PC-9 (cell line): ENCODE data around the gene AHI1. TPM values are rescaled to one million over a fixed set of nuclear protein-coding genes. Genes with fewer than 3 reads are reported as not detected.
"Not testable (repeated sequence)": the region's sequence is repeated elsewhere in the genome, so short reads cannot be mapped to it uniquely, and the experiment has no call there.

ENCODE experiments used
- BruUV-seq: library from RNA; stranded (reverse); fragments of 400-500 nt; replicated peaks from 2 replicates; lab custom pipeline; 2021; lab: Mats Ljungman, UMichigan
- CTCF ChIA-PET: fragments of 300-600 bp; sonication (Branson Sonifier 250); formaldehyde crosslinking; loops from one replicate; lab custom pipeline; 2022; ENCODE audit warnings: antibody characterized with exemption; lab: Charles Lee
- POLR2A ChIA-PET: fragments of 300-600 bp; sonication (Branson Sonifier 250); formaldehyde crosslinking; loops from one replicate; lab custom pipeline; 2022; ENCODE audit warnings: antibody characterized with exemption; ENCODE audit not compliant: unreplicated experiment; lab: Charles Lee
- DNase-seq, 2 experiments: peaks; one replicate each; pipeline versions ENCODE4 v3.0.0 to v3.0.0-alpha.2; 2015 to 2022; ENCODE audit warnings: mixed read lengths in 1 of 2
- H2AFZ ChIP-seq: fragments of 200-600 bp; sonication (generic); 2 replicates; pipeline ENCODE4 v1.8.1; 2017; ENCODE audit warnings: antibody characterized with exemption
- H3F3A ChIP-seq: fragments of 200-600 bp; sonication (generic); 2 replicates; pipeline ENCODE4 v1.8.1; 2017; ENCODE audit warnings: antibody characterized with exemption, mild to moderate bottlenecking, low read depth; ENCODE audit not compliant: insufficient read depth
- H3K27ac ChIP-seq: fragments of 200-600 bp; sonication (generic); 2 replicates; pipeline ENCODE4 v1.6.1; 2016; ENCODE audit warnings: mixed run types
- H3K27me3 ChIP-seq: fragments of 200-600 bp; sonication (generic); 2 replicates; pipeline ENCODE4 v1.6.1; 2016; ENCODE audit warnings: low read depth, mixed run types; ENCODE audit not compliant: insufficient read depth
- H3K36me3 ChIP-seq: fragments of 200-600 bp; sonication (generic); 2 replicates; pipeline ENCODE4 v1.6.1; 2016; ENCODE audit warnings: low read depth, mixed run types
- H3K4me1 ChIP-seq: fragments of 200-600 bp; sonication (generic); replicated peaks from 2 replicates; pipeline ENCODE4 v1.6.1; 2016; ENCODE audit warnings: mixed run types; ENCODE audit not compliant: insufficient read depth
- H3K4me2 ChIP-seq: fragments of 200-600 bp; sonication (generic); 2 replicates; pipeline ENCODE4 v1.6.1; 2017; ENCODE audit warnings: mixed run types
- H3K4me3 ChIP-seq: fragments of 200-600 bp; sonication (generic); 2 replicates; pipeline ENCODE4 v1.6.1; 2016; ENCODE audit warnings: mixed run types
- H3K79me2 ChIP-seq: fragments of 200-600 bp; sonication (generic); 2 replicates; pipeline ENCODE4 v1.6.1; 2017; ENCODE audit warnings: low read depth, mixed run types
- H3K9me2 ChIP-seq: fragments of 200-600 bp; sonication (generic); 2 replicates; pipeline ENCODE4 v1.8.1; 2017; ENCODE audit warnings: mild to moderate bottlenecking; ENCODE audit not compliant: insufficient read depth
- H3K9me3 ChIP-seq: fragments of 200-600 bp; sonication (generic); 2 replicates; pipeline ENCODE4 v1.8.1; 2016; ENCODE audit warnings: low read depth; ENCODE audit not compliant: insufficient read depth
- H4K20me1 ChIP-seq: fragments of 200-600 bp; sonication (generic); 2 replicates; pipeline ENCODE4 v1.8.1; 2017; ENCODE audit not compliant: insufficient read depth
- EZH2 ChIP-seq: fragments of 200-600 bp; sonication (generic); IDR thresholded peaks from 2 replicates; pipeline ENCODE4 v1.8.0; 2017; ENCODE audit warnings: antibody characterized with exemption, low read depth
- intact Hi-C: fragments of 100-400 bp; cut with micrococcal nuclease; formaldehyde crosslinking; loops from one replicate; pipeline ENCODE4 v1.10.0; 2022; ENCODE audit not compliant: unreplicated experiment
- total RNA-seq: library from RNA; stranded (reverse); gene quantifications from 2 replicates; pipeline ENCODE4 v1.2.3, GENCODE V29; 2021
- TF ChIP-seq, protein P1 (sequence below): fragments of 200-600 bp; sonication (generic); conservative IDR thresholded peaks from 2 replicates; pipeline ENCODE4 v1.6.1; 2017; ENCODE audit warnings: mixed run types, antibody characterized with exemption, mild to moderate bottlenecking, moderate library complexity

AHI1 gene
- total RNA-seq, 1 experiment from 2014 or later = 19.9 TPM

DNA sequence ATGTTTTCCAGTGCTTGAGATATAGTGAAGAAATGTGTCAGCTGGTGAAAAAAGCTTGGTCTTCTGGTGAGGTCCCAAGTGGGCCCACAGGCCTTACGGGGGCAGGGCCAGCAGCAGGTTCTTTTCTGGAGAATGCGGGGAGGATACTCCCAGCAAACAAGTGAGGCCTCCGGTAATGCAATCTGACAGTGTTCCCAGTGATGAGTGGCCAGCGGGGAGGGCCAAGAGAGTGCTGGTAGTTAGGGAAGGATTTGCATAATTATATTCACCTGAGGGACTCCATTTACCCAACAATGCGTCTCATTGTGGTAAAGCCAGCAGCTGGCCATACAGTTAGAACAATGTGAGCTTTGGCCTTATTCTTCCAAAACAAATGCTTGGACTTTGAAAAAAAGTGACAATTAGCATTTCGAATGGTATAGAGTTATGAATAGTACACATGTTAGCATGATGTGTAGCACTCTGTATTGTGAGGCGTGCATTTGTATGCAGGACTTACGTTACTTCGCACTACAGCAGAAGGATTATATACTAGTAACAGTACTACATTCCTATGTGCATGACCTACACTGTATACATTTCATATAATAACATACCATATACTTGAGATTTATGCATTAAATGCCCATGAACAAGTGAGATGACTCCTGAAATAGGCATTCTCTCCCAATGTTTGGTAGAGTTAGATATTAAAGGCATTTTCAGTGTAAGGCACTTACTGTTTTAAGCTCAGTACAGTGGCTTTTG is 246.6 kb downstream of the AHI1 start:
- BruUV-seq = no TSS peak

DNA sequence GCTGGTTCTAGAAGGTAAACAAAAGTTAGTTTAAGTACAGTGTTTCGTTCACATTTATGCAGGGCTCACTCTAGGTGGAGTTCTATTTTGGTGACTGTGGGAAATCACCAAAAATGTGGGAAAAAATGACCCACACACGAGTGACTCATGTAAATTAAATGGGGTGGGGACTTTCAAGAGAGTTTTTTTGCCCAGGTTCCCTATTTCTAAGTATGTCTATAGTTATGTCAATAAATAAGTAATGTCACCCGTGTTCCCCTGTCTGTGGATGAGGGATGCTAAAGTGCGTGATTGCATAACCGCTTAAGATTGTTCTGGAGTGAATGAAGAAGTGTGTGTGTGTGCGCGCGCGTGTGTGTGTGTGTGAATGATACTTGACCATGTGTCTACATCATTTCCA is 247.3 kb downstream of the AHI1 start:
- Histone ChIP-seq H3K4me3 (no peak overlapping the region), H3F3A (no peaks in the 10 kb centered on the region), H2AFZ (no peak overlapping the region), H3K27me3 (peaks cover 85% of the 10 kb centered on the region), H4K20me1 (no peaks in the 10 kb centered on the region; the same call in 1 of the 2 replicates), H3K4me1 (no peaks in the 10 kb centered on the region), H3K27ac (no peak overlapping the region), H3K4me2 (no peak overlapping the region), H3K36me3 (no peaks in the 10 kb centered on the region), H3K9me3 (no peaks in the 10 kb centered on the region), H3K9me2 (no peaks in the 10 kb centered on the region), H3K79me2 (no peaks in the 10 kb centered on the region)
- POLR2A ChIA-PET = no interaction called here
- intact Hi-C loops = no loop called here
- CTCF ChIA-PET = no interaction called here
- TF ChIP-seq, protein P1, sequence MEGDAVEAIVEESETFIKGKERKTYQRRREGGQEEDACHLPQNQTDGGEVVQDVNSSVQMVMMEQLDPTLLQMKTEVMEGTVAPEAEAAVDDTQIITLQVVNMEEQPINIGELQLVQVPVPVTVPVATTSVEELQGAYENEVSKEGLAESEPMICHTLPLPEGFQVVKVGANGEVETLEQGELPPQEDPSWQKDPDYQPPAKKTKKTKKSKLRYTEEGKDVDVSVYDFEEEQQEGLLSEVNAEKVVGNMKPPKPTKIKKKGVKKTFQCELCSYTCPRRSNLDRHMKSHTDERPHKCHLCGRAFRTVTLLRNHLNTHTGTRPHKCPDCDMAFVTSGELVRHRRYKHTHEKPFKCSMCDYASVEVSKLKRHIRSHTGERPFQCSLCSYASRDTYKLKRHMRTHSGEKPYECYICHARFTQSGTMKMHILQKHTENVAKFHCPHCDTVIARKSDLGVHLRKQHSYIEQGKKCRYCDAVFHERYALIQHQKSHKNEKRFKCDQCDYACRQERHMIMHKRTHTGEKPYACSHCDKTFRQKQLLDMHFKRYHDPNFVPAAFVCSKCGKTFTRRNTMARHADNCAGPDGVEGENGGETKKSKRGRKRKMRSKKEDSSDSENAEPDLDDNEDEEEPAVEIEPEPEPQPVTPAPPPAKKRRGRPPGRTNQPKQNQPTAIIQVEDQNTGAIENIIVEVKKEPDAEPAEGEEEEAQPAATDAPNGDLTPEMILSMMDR = no peak
- no TSS peak for BruUV-seq
- no peak for DNase-seq

More for the DNA sequence above, 246.6 kb downstream of the AHI1 start:
- H3F3A ChIP-seq = no peaks in the 10 kb centered on the region
- TF ChIP-seq, protein P1 = no peak
- no peak for TF ChIP-seq EZH2
- H3K4me2 ChIP-seq = no peak overlapping the region
- no peaks in the 10 kb centered on the region for H3K9me3 ChIP-seq
- no peak for DNase-seq
- intact Hi-C loops = no loop called here
- H4K20me1 ChIP-seq = no peaks in the 10 kb centered on the region; the same call in 1 of the 2 replicates
- H3K4me1 ChIP-seq = no peaks in the 10 kb centered on the region
- H3K79me2 ChIP-seq = no peaks in the 10 kb centered on the region
- ChIA-PET POLR2A (no interaction called here), CTCF (no interaction called here)
- no peaks in the 10 kb centered on the region for H3K9me2 ChIP-seq
- no peaks in the 10 kb centered on the region for H3K36me3 ChIP-seq
- no peak overlapping the region for H3K27ac ChIP-seq
- peaks cover 85% of the 10 kb centered on the region for H3K27me3 ChIP-seq
- no peak overlapping the region for H2AFZ ChIP-seq
- H3K4me3 ChIP-seq = no peak overlapping the region

DNA sequence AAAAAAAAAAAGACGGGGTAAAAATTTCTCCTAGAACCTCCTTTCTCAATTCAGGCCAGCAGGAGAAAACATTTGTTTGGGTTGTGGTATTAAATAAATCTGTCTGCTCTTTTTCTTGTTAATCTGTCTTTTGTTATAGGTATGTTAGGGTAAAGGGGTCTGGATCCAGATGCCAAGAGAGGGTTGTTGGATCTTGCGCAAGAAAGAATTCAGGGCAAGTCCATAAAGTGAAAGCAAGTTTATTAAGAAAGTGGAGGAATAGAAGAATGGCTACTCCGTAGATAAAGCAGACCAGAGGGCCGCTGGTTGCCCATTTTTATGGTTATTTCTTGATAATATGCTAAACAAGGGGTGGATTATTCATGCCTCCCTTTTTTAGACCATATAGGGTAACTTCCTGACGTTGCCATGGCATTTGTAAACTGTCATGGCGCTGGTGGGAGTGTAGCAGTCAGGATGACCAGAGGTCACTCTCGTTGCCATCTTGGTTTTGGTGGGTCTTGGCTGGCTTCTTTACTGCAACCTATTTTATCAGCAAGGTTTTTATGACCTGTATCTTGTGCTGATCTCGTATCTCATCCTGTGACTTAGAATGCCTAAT is 251.0 kb downstream of the AHI1 start:
- BruUV-seq, H4K20me1 ChIP-seq, DNase-seq, H2AFZ ChIP-seq, H3K4me3 ChIP-seq, CTCF ChIA-PET, H3K9me3 ChIP-seq, H3K27ac ChIP-seq, H3F3A ChIP-seq, H3K4me1 ChIP-seq, POLR2A ChIA-PET, intact Hi-C loops, H3K9me2 ChIP-seq, H3K4me2 ChIP-seq, H3K36me3 ChIP-seq, H3K79me2 ChIP-seq: not testable (repeated sequence)
- H3K27me3 ChIP-seq = peaks cover 56% of the 10 kb centered on the region
